Trophoblast cell (in vitro differentiated cells and primary cell): ENCODE measurements around the gene NANS.

ENCODE experiments used
- DNase-seq, 2 donors: peaks; one replicate each; pipeline ENCODE4 v3.0.0-alpha.2; 2016
- H2AFZ ChIP-seq: 2 replicates; pipeline ENCODE4 v1.6.1; 2013; ENCODE audit warnings: low read length, moderate library complexity, mild to moderate bottlenecking; ENCODE audit not compliant: insufficient read depth, poor library complexity
- H2AK5ac ChIP-seq: 2 replicates; pipeline ENCODE4 v1.6.1; 2013; ENCODE audit warnings: mild to moderate bottlenecking, low read length
- H2BK120ac ChIP-seq: 2 replicates; pipeline ENCODE4 v1.6.1; 2013; ENCODE audit warnings: low read length, mild to moderate bottlenecking, moderate library complexity; ENCODE audit not compliant: insufficient read depth, poor library complexity
- H2BK12ac ChIP-seq: 2 replicates; pipeline ENCODE4 v1.6.1; 2013; ENCODE audit warnings: mild to moderate bottlenecking, low read length, moderate library complexity
- H2BK5ac ChIP-seq: 2 replicates; pipeline ENCODE4 v1.6.1; 2013; ENCODE audit warnings: low read length, low read depth, moderate library complexity, mild to moderate bottlenecking; ENCODE audit not compliant: poor library complexity
- H3K14ac ChIP-seq: 2 replicates; pipeline ENCODE4 v1.6.1; 2013; ENCODE audit warnings: mild to moderate bottlenecking, low read length
- H3K18ac ChIP-seq: 2 replicates; pipeline ENCODE4 v1.6.1; 2013; ENCODE audit warnings: mild to moderate bottlenecking, low read length
- H3K23ac ChIP-seq: 2 replicates; pipeline ENCODE4 v1.6.1; 2013; ENCODE audit warnings: low read length
- H3K27ac ChIP-seq: 2 replicates; pipeline ENCODE4 v1.5.1; 2013; ENCODE audit warnings: low read depth, mild to moderate bottlenecking, inconsistent platforms, low read length, moderate library complexity
- H3K27me3 ChIP-seq: 2 replicates; pipeline ENCODE4 v1.6.1; 2013; ENCODE audit warnings: inconsistent platforms, mild to moderate bottlenecking, low read length, moderate library complexity; ENCODE audit not compliant: insufficient read depth
- H3K36me3 ChIP-seq, 2 experiments: 1 replicate in 1 of 2; 2 replicates in 1 of 2; pipeline ENCODE4 v1.6.1; 2013; ENCODE audit warnings: low read length in 2 of 2, mild to moderate bottlenecking in 2 of 2, moderate library complexity in 1 of 2; ENCODE audit not compliant: insufficient read depth in 2 of 2, control insufficient read depth in 1 of 2
- H3K4ac ChIP-seq: 2 replicates; pipeline ENCODE4 v1.6.1; 2013; ENCODE audit warnings: low read depth, mild to moderate bottlenecking, low read length, moderate library complexity
- H3K4me1 ChIP-seq, 2 experiments: 1 replicate in 1 of 2; 2 replicates in 1 of 2; pipeline ENCODE4 v1.6.1; 2013; ENCODE audit warnings: low read length in 2 of 2, mild to moderate bottlenecking in 2 of 2, moderate library complexity in 1 of 2; ENCODE audit not compliant: insufficient read depth in 2 of 2, control insufficient read depth in 1 of 2
- H3K4me2 ChIP-seq: 2 replicates; pipeline ENCODE4 v1.6.1; 2013; ENCODE audit warnings: inconsistent platforms, mild to moderate bottlenecking, low read length, moderate library complexity
- H3K4me3 ChIP-seq: 2 replicates; pipeline ENCODE4 v1.5.1; 2013; ENCODE audit warnings: mild to moderate bottlenecking, low read depth, low read length, inconsistent platforms
- H3K79me1 ChIP-seq: one replicate; pipeline ENCODE4 v1.6.1; 2013; ENCODE audit warnings: low read length
- H3K79me2 ChIP-seq: 2 replicates; pipeline ENCODE4 v1.6.1; 2013; ENCODE audit warnings: low read length, mild to moderate bottlenecking; ENCODE audit not compliant: control insufficient read depth, insufficient read depth, poor library complexity
- H3K9ac ChIP-seq: 2 replicates; pipeline ENCODE4 v1.6.1; 2013; ENCODE audit warnings: mild to moderate bottlenecking, low read length
- H3K9me3 ChIP-seq: 2 replicates; pipeline ENCODE4 v1.6.1; 2013; ENCODE audit warnings: low read depth, mild to moderate bottlenecking, control low read depth, inconsistent platforms, low read length; ENCODE audit not compliant: insufficient read depth
- H4K12ac ChIP-seq: 2 replicates; pipeline ENCODE4 v1.6.1; 2013; ENCODE audit warnings: low read depth, mild to moderate bottlenecking, low read length, moderate library complexity
- H4K8ac ChIP-seq: 2 replicates; pipeline ENCODE4 v1.6.1; 2013; ENCODE audit warnings: low read depth, mild to moderate bottlenecking, low read length, moderate library complexity
- H4K91ac ChIP-seq: one replicate; pipeline ENCODE4 v1.6.1; 2013; ENCODE audit warnings: low read depth, mild to moderate bottlenecking, low read length, moderate library complexity
- WGBS: extraction: QIAGEN DNeasy Blood & Tissue Kit; methylation state at CpG from one replicate; pipeline ENCODE4 v1.1.7; 2013; ENCODE audit warnings: missing lambda C conversion rate; ENCODE audit not compliant: insufficient read length, insufficient coverage; ENCODE audit errors: extremely low coverage; 5-methylcytosine and 5-hydroxymethylcytosine counted together

NANS gene

DNA sequence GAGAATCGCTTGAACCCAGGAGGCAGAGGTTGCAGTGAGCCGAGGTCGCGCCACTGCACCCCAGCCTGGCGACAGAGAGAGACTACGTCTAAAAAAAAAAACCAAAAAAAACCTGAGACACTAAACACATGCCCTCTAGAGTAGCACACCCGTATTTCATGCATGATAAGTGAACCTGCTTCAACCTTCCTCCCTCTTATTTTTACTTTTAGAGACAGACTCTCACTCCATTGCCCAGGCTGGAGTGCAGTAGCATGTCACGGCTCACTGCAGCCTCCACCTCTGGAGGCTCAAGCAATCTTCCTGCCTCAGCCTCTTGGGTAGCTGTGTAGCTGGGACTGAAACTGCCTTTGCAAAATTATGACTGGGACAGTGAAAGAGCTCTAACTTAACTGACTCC, 17.6 kb upstream of the NANS start:
- peaks cover 0 to 1% of the 10 kb centered on the region in 2 experiments for H3K4me1 ChIP-seq
- H3K79me1 ChIP-seq: no peaks in the 10 kb centered on the region
- no peak overlapping the region for H3K27ac ChIP-seq
- no peak overlapping the region for H3K18ac ChIP-seq
- H4K12ac ChIP-seq: no peak overlapping the region
- peaks cover 0 to under 1% of the 10 kb centered on the region in 2 experiments for H3K36me3 ChIP-seq
- no peak overlapping the region for H3K14ac ChIP-seq
- H3K23ac ChIP-seq: no peak overlapping the region
- no peak overlapping the region for H2AK5ac ChIP-seq
- H3K4me3 ChIP-seq: no peak overlapping the region
- H3K79me2 ChIP-seq: no peaks in the 10 kb centered on the region
- no peak for DNase-seq
- peaks cover 2% of the 10 kb centered on the region for H3K9me3 ChIP-seq
- H2BK120ac ChIP-seq: no peak overlapping the region
- no peak overlapping the region for H2AFZ ChIP-seq
- no CpG with 5 or more reads among the region's 8 CpGs for WGBS
- H4K8ac ChIP-seq: no peak overlapping the region
- no peak overlapping the region for H4K91ac ChIP-seq
- no peak overlapping the region for H2BK12ac ChIP-seq
- H3K4ac ChIP-seq: no peak overlapping the region
- H3K27me3 ChIP-seq: no peaks in the 10 kb centered on the region
- H3K9ac ChIP-seq: no peak overlapping the region
- no peak overlapping the region for H3K4me2 ChIP-seq
- H2BK5ac ChIP-seq: no peak overlapping the region

DNA sequence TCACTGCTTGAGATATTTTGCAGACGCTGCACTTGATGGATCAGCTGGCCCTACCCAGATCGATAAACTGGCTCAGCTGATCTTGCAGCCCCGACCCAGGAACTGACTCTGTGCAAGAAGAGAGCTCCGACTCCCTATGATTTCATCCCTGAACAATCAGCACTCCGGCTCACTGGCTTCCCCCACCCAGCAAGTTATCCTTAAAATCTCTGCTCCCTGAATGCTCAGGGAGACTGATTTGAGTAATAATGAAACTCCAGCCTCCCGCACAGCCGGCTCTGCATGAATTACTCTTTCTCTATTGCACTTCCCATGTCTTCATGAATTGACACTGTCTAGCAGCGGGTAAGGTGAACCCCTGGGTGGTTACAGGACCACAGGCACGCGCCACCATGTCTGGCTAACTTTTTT, 16.9 kb upstream of the NANS start:
- H3K79me2 ChIP-seq: no peaks in the 10 kb centered on the region
- H2AK5ac ChIP-seq: no peak overlapping the region
- H3K14ac ChIP-seq: no peak overlapping the region
- H2BK120ac ChIP-seq: no peak overlapping the region
- H4K12ac ChIP-seq: no peak overlapping the region
- DNase-seq: no peak
- H3K27me3 ChIP-seq: no peaks in the 10 kb centered on the region
- H2AFZ ChIP-seq: no peak overlapping the region
- peaks cover 0 to under 1% of the 10 kb centered on the region in 2 experiments for H3K4me1 ChIP-seq
- no peaks in the 10 kb centered on the region for H3K79me1 ChIP-seq
- H3K4me2 ChIP-seq: no peak overlapping the region
- H4K91ac ChIP-seq: no peak overlapping the region
- no CpG with 5 or more reads among the region's 10 CpGs for WGBS
- H3K9ac ChIP-seq: no peak overlapping the region
- no peak overlapping the region for H2BK12ac ChIP-seq
- H3K36me3 ChIP-seq: peaks cover 0 to 2% of the 10 kb centered on the region in 2 experiments
- no peak overlapping the region for H3K27ac ChIP-seq
- H3K18ac ChIP-seq: no peak overlapping the region
- H4K8ac ChIP-seq: no peak overlapping the region
- peaks cover 2% of the 10 kb centered on the region for H3K9me3 ChIP-seq
- no peak overlapping the region for H3K4me3 ChIP-seq
- H3K4ac ChIP-seq: no peak overlapping the region
- H3K23ac ChIP-seq: no peak overlapping the region
- H2BK5ac ChIP-seq: no peak overlapping the region

DNA sequence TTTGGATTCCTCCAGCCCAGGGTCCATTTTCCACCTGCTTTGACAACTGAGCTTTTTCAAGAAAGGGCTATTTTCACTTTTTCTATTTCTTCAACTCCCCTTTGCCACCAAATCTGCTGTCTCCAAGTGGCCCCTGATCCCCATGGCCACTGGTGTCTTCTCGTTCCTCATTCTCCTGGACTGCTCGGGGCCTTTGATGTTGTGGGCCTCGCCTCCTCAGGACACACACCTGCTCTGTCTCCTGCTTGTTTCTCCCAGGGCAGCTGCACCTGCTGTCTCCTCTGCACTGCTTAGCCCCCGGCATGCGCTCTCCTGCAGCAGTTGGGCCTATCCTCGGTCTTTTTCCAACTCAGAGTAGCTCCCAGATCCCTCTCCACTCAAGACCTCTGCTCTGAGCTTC, 16.3 kb upstream of the NANS start:
- Histone ChIP-seq H3K18ac (no peak overlapping the region), H3K79me2 (no peaks in the 10 kb centered on the region)

GRCh38 chr9:98043915-98044314, 12.6 kb upstream of the NANS start:
- no CpG with 5 or more reads among the region's 5 CpGs for WGBS
- H3K9ac ChIP-seq: no peak overlapping the region
- H3K79me2 ChIP-seq: no peaks in the 10 kb centered on the region
- no peaks in the 10 kb centered on the region for H3K27me3 ChIP-seq
- no peak overlapping the region for H3K4me2 ChIP-seq
- no peak for DNase-seq
- no peaks in the 10 kb centered on the region for H3K4me1 ChIP-seq
- H2AK5ac ChIP-seq: no peak overlapping the region
- H3K4me3 ChIP-seq: no peak overlapping the region
- no peak overlapping the region for H4K8ac ChIP-seq
- H3K23ac ChIP-seq: no peak overlapping the region
- H2AFZ ChIP-seq: no peak overlapping the region
- H4K91ac ChIP-seq: peak overlapping the region; percentile 14
- no peak overlapping the region for H2BK120ac ChIP-seq
- peaks cover 0 to 2% of the 10 kb centered on the region in 2 experiments for H3K36me3 ChIP-seq
- no peak overlapping the region for H4K12ac ChIP-seq
- H3K9me3 ChIP-seq: no peaks in the 10 kb centered on the region
- H3K14ac ChIP-seq: no peak overlapping the region
- no peak overlapping the region for H2BK12ac ChIP-seq
- no peaks in the 10 kb centered on the region for H3K79me1 ChIP-seq
- H3K18ac ChIP-seq: no peak overlapping the region
- no peak overlapping the region for H3K27ac ChIP-seq
- H3K4ac ChIP-seq: no peak overlapping the region
- H2BK5ac ChIP-seq: no peak overlapping the region

More for the DNA sequence above, 16.3 kb upstream of the NANS start:
- H3K9ac ChIP-seq: no peak overlapping the region
- no peaks in the 10 kb centered on the region for H3K27me3 ChIP-seq
- H3K36me3 ChIP-seq: peaks cover 0 to 2% of the 10 kb centered on the region in 2 experiments
- no peak overlapping the region for H3K14ac ChIP-seq
- H3K9me3 ChIP-seq: peaks cover 2% of the 10 kb centered on the region
- no peak overlapping the region for H4K8ac ChIP-seq
- no peak overlapping the region for H2BK120ac ChIP-seq
- no peak overlapping the region for H2AK5ac ChIP-seq
- H3K23ac ChIP-seq: no peak overlapping the region
- H3K4me3 ChIP-seq: no peak overlapping the region
- WGBS: no CpG with 5 or more reads among the region's 6 CpGs
- H2AFZ ChIP-seq: no peak overlapping the region
- H2BK5ac ChIP-seq: no peak overlapping the region
- no peak overlapping the region for H4K91ac ChIP-seq
- H3K27ac ChIP-seq: no peak overlapping the region
- no peaks in the 10 kb centered on the region for H3K79me1 ChIP-seq
- H3K4ac ChIP-seq: no peak overlapping the region
- no peak for DNase-seq
- H4K12ac ChIP-seq: no peak overlapping the region
- no peak overlapping the region for H3K4me2 ChIP-seq
- H3K4me1 ChIP-seq: no peaks in the 10 kb centered on the region
- no peak overlapping the region for H2BK12ac ChIP-seq
